DOHH2 (cell line): ENCODE data around the gene GPR180.

ENCODE experiments used
- H3F3A ChIP-seq: fragments of 200-600 bp; sonication (generic), shearing (Covaris generic); 2 replicates; pipeline ENCODE4 v1.6.0; 2016; ENCODE audit warnings: antibody characterized with exemption, mild to moderate bottlenecking; ENCODE audit not compliant: control insufficient read depth, insufficient read depth
- H3K27ac ChIP-seq: fragments of 200-600 bp; sonication (generic); 2 replicates; pipeline ENCODE4 v1.5.1; 2014; ENCODE audit warnings: low read depth, mild to moderate bottlenecking, low read length, moderate library complexity
- H3K27me3 ChIP-seq: fragments of 200-600 bp; sonication (generic); 2 replicates; pipeline ENCODE4 v1.6.1; 2014; ENCODE audit warnings: mild to moderate bottlenecking, low read length, mixed read lengths; ENCODE audit not compliant: control insufficient read depth
- H3K36me3 ChIP-seq: fragments of 200-600 bp; sonication (generic); 2 replicates; pipeline ENCODE4 v1.6.1; 2014; ENCODE audit warnings: mild to moderate bottlenecking, low read length, moderate library complexity, mixed read lengths; ENCODE audit not compliant: control insufficient read depth
- H3K4me1 ChIP-seq: fragments of 200-600 bp; sonication (generic); 2 replicates; pipeline ENCODE4 v1.6.1; 2014; ENCODE audit warnings: mild to moderate bottlenecking, low read length, mixed read lengths; ENCODE audit not compliant: control insufficient read depth
- H3K4me2 ChIP-seq: fragments of 200-600 bp; sonication (generic); 2 replicates; pipeline ENCODE4 v1.6.0; 2014; ENCODE audit warnings: mild to moderate bottlenecking, low read length, moderate library complexity
- H3K4me3 ChIP-seq: fragments of 200-600 bp; sonication (generic); 2 replicates; pipeline ENCODE4 v1.5.1; 2014; ENCODE audit warnings: mild to moderate bottlenecking, low read length, mixed read lengths
- H3K79me2 ChIP-seq: fragments of 200-600 bp; sonication (generic); 2 replicates; pipeline ENCODE4 v1.6.1; 2014; ENCODE audit warnings: mild to moderate bottlenecking, low read length, mixed read lengths; ENCODE audit not compliant: control insufficient read depth
- H3K9me2 ChIP-seq: fragments of 200-600 bp; sonication (generic); replicated peaks from 2 replicates; pipeline ENCODE4 v1.6.1; 2014; ENCODE audit warnings: mild to moderate bottlenecking, low read length, mixed read lengths; ENCODE audit not compliant: control insufficient read depth
- H3K9me3 ChIP-seq: fragments of 200-600 bp; sonication (generic); 2 replicates; pipeline ENCODE4 v1.6.1; 2014; ENCODE audit warnings: antibody characterized with exemption, low read length, mixed read lengths; ENCODE audit not compliant: control insufficient read depth, insufficient read depth
- H4K20me1 ChIP-seq: fragments of 200-600 bp; sonication (generic); 2 replicates; pipeline ENCODE4 v1.6.0; 2014; ENCODE audit warnings: low read depth, mild to moderate bottlenecking, antibody characterized with exemption, low read length, moderate library complexity; ENCODE audit not compliant: control insufficient read depth, insufficient read depth
- EZH2phosphoT487 ChIP-seq: fragments of 200-600 bp; sonication (generic); IDR thresholded peaks from 2 replicates; pipeline ENCODE4 v1.6.1; 2017; ENCODE audit warnings: borderline replicate concordance, mild to moderate bottlenecking, antibody characterized with exemption, low read length, moderate library complexity, mixed read lengths
- TF ChIP-seq, protein P1 (sequence below): fragments of 200-600 bp; sonication (generic); IDR thresholded peaks from one replicate; pipeline ENCODE4 v1.5.1; 2014; ENCODE audit warnings: antibody characterized with exemption, mild to moderate bottlenecking, low read depth, low read length; ENCODE audit not compliant: poor library complexity, severe bottlenecking

Gene GPR180

DNA sequence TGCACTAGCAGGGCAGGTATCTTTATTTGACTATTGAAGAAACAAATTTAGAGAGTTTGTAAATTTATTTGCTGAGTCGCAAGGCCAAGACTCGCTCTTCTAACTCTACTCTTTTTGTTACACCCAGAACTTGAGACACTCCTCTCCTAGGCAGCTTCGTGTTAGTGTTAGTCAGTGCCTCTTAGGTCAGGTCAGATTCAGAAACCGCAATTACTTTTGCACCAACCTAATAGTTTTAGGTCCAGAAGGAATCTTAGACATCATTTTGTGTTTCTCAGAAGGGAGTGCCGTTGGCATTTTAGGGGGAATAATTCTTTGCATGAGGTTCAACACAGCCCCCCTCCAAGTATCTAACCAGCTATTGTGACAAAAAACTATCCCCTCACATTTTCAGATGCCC, 8.8 kb downstream of the GPR180 start:
- H3F3A ChIP-seq = no peaks in the 10 kb centered on the region
- no peak overlapping the region for H3K4me2 ChIP-seq
- peaks cover 74% of the 10 kb centered on the region for H3K36me3 ChIP-seq
- H3K27ac ChIP-seq = no peak overlapping the region
- H3K27me3 ChIP-seq = no peaks in the 10 kb centered on the region
- H3K4me1 ChIP-seq = no peaks in the 10 kb centered on the region
- no peaks in the 10 kb centered on the region for H3K9me2 ChIP-seq
- no peak overlapping the region for H3K4me3 ChIP-seq
- TF ChIP-seq, protein P1, sequence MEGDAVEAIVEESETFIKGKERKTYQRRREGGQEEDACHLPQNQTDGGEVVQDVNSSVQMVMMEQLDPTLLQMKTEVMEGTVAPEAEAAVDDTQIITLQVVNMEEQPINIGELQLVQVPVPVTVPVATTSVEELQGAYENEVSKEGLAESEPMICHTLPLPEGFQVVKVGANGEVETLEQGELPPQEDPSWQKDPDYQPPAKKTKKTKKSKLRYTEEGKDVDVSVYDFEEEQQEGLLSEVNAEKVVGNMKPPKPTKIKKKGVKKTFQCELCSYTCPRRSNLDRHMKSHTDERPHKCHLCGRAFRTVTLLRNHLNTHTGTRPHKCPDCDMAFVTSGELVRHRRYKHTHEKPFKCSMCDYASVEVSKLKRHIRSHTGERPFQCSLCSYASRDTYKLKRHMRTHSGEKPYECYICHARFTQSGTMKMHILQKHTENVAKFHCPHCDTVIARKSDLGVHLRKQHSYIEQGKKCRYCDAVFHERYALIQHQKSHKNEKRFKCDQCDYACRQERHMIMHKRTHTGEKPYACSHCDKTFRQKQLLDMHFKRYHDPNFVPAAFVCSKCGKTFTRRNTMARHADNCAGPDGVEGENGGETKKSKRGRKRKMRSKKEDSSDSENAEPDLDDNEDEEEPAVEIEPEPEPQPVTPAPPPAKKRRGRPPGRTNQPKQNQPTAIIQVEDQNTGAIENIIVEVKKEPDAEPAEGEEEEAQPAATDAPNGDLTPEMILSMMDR = no peak
- no peak for TF ChIP-seq EZH2phosphoT487
- no peaks in the 10 kb centered on the region for H3K79me2 ChIP-seq
- H3K9me3 ChIP-seq = no peaks in the 10 kb centered on the region
- 0 out of 2 replicates have a peak, but pooled peaks cover 5% of the 10 kb centered on the region for H4K20me1 ChIP-seq

DNA sequence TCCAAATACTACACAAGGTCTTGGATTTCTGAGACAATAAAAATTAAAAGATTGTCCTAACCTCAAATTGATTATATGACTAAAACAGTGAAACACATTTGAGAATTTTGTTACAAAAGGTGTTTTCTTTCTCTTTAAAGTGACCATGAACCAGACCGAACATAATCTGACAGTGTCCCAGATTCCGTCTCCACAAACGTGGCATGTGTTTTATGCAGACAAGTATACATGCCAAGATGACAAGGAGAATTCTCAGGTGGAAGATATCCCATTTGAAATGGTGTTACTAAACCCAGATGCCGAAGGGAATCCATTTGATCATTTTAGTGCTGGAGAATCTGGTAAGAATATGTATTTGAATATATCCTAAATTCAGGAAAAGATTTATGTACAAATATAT, 10.4 kb downstream of the GPR180 start:
- H3K4me2 ChIP-seq = no peak overlapping the region
- no peaks in the 10 kb centered on the region for H3K9me3 ChIP-seq
- no peak overlapping the region for H3K27ac ChIP-seq
- no peaks in the 10 kb centered on the region for H3K9me2 ChIP-seq
- peaks cover 5% of the 10 kb centered on the region; the same call in 1 of the 2 replicates for H4K20me1 ChIP-seq
- H3K4me3 ChIP-seq = no peak overlapping the region
- peaks cover 65% of the 10 kb centered on the region for H3K36me3 ChIP-seq
- no peaks in the 10 kb centered on the region for H3K4me1 ChIP-seq
- H3K79me2 ChIP-seq = no peaks in the 10 kb centered on the region
- H3F3A ChIP-seq = no peaks in the 10 kb centered on the region
- no peak for TF ChIP-seq EZH2phosphoT487
- TF ChIP-seq, protein P1 = no peak
- no peaks in the 10 kb centered on the region for H3K27me3 ChIP-seq

- TF ChIP-seq, protein P1 = no peak
- TF ChIP-seq EZH2phosphoT487 = no peak
- Histone ChIP-seq H3K36me3 (peaks cover 59% of the 10 kb centered on the region), H3K9me2 (no peaks in the 10 kb centered on the region), H3K27me3 (no peaks in the 10 kb centered on the region), H3K79me2 (no peaks in the 10 kb centered on the region), H3K9me3 (no peaks in the 10 kb centered on the region), H3K27ac (no peak overlapping the region), H3F3A (no peaks in the 10 kb centered on the region), H3K4me2 (no peak overlapping the region), H3K4me3 (no peak overlapping the region), H3K4me1 (no peaks in the 10 kb centered on the region), H4K20me1 (peaks cover 4% of the 10 kb centered on the region; the same call in 1 of the 2 replicates)
Measured at GRCh38 chr13:94613051-94613450, 11.4 kb downstream of the GPR180 start.
